ENCODE data around the gene TSPAN3. TPM values are rescaled to one million over a fixed set of nuclear protein-coding genes. Genes with fewer than 3 reads are reported as not detected.

Gene TSPAN3
- total and polyA plus RNA-seq, 4 donors, result 49.3 to 82.8 (median 78.7) TPM

- no peaks in the 10 kb centered on the region for H3K36me3 ChIP-seq (ENCODE audit: control insufficient read depth in 4 of 4, insufficient read depth in 3 of 4, low read depth in 1 of 4, low read length in 3 of 4)
- no peak overlapping the region for H3K9ac ChIP-seq (ENCODE audit: low read depth in 1 of 2, low read length in 2 of 2)
- no peaks in the 10 kb centered on the region for H3K9me3 ChIP-seq (ENCODE audit: control insufficient read depth in 4 of 4, low read length in 3 of 4)
- no peak for DNase-seq (ENCODE audit: low spot score)
- no peak overlapping the region for H3K4me3 ChIP-seq (ENCODE audit: low read depth in 1 of 3, low read length in 3 of 3)
- peaks cover 0 to 6% (median 1%) of the 10 kb centered on the region in 4 donors for H3K4me1 ChIP-seq (ENCODE audit: control insufficient read depth in 4 of 4, insufficient read depth in 4 of 4, low read length in 3 of 4)
- no peak for TF ChIP-seq RXRA (IDR thresholded peaks at IDR 0.05)
- no peak for TF ChIP-seq CTCF (IDR thresholded peaks at IDR 0.05; ENCODE audit: low read depth, low read length, missing input control)
- no peak for TF ChIP-seq TAF1 (conservative IDR thresholded peaks at IDR 0.05)
- no peak for TF ChIP-seq FOXA1 (IDR thresholded peaks at IDR 0.05)
- no peaks in the 10 kb centered on the region for H3K27me3 ChIP-seq (ENCODE audit: control insufficient read depth in 4 of 4, insufficient read depth in 4 of 4, low read length in 3 of 4)
- H3K27ac ChIP-seq (ENCODE audit: low read depth in 1 of 2, low read length in 2 of 2), result no peak overlapping the region
- 89% methylated on average over 9 of the region's 9 CpGs for WGBS
These were observed 78.9 kb downstream of the TSPAN3 start for GRCh38 chr15:76991741-76992645.

Other genes with a start within 250 kb of the TSPAN3 start
- gene SCAPER, start 165.8 kb downstream of the TSPAN3 start, total RNA-seq, result 10 to 100 TPM in 1 of 2 donors, 1 to 10 TPM in 1; 6.0 to 18.0 TPM
- 10 to 100 TPM in 1 of 2 donors, 1 to 10 TPM in 1; 3.3 to 13.9 TPM for gene SCAPER, start 165.8 kb downstream of the TSPAN3 start, polyA plus RNA-seq
- 10 to 100 TPM; 12.0 to 28.2 TPM for gene RCN2, start 139.4 kb downstream of the TSPAN3 start, total RNA-seq
- 10 to 100 TPM in 1 of 2 donors, 1 to 10 TPM in 1; 8.7 to 18.2 TPM for gene RCN2, start 139.4 kb downstream of the TSPAN3 start, polyA plus RNA-seq
- gene PSTPIP1, start 76.0 kb downstream of the TSPAN3 start, total RNA-seq, result 1 to 10 TPM; 4.3 to 4.6 TPM
- gene PSTPIP1, start 76.0 kb downstream of the TSPAN3 start, polyA plus RNA-seq, result 1 to 10 TPM; 1.1 to 1.6 TPM

All from liver (tissue), 9 donors.